Uterus (tissue), 4 donors: ENCODE data around the gene ACOX2. TPM values are rescaled to one million over a fixed set of nuclear protein-coding genes. Genes with fewer than 3 reads are reported as not detected.

Experiments used
- DNase-seq, 2 donors: peaks; one replicate each; pipeline ENCODE4 v3.0.0-alpha.2; 2019 to 2020
- H3K27ac ChIP-seq, 2 donors: fragments of 200-600 bp; sonication (generic); 1 replicate in 1 of 2; 2 replicates in 1 of 2; pipeline ENCODE4 v1.5.1; 2016 to 2018
- H3K27me3 ChIP-seq, 2 donors: fragments of 200-600 bp; sonication (generic); one replicate each; pipeline ENCODE4 v1.5.1; 2018 to 2019; ENCODE audit warnings: control low read depth in 1 of 2
- H3K36me3 ChIP-seq, 2 donors: fragments of 200-600 bp; sonication (generic); one replicate each; pipeline ENCODE4 v1.5.1; 2019; ENCODE audit warnings: control low read depth in 1 of 2
- H3K4me1 ChIP-seq, 2 donors: fragments of 200-600 bp; sonication (generic); one replicate each; pipeline ENCODE4 v1.5.1; 2018 to 2019; ENCODE audit warnings: control low read depth in 1 of 2
- H3K4me3 ChIP-seq, 2 donors: fragments of 200-600 bp; sonication (generic); 1 replicate in 1 of 2; 2 replicates in 1 of 2; pipeline ENCODE4 v1.5.1; 2018 to 2019; ENCODE audit warnings: mild to moderate bottlenecking in 1 of 2
- H3K9me3 ChIP-seq, 2 donors: fragments of 200-600 bp; sonication (generic); one replicate each; pipeline ENCODE4 v1.5.1; 2019; ENCODE audit warnings: control low read depth in 1 of 2
- CTCF ChIP-seq, 4 experiments: fragments of 200-600 bp in 2 of 4; fragments of 450-650 bp in 2 of 4; sonication (generic) in 2 of 4; IDR thresholded peaks; one replicate each; pipeline ENCODE4 v1.5.1; 2016 to 2019; ENCODE audit warnings: antibody characterized with exemption in 4 of 4, mild to moderate bottlenecking in 2 of 4, moderate library complexity in 1 of 4
- POLR2A ChIP-seq, 2 donors: fragments of 450-650 bp; IDR thresholded peaks; one replicate each; pipeline ENCODE4 v1.6.1; 2016; ENCODE audit warnings: antibody characterized with exemption in 2 of 2, mild to moderate bottlenecking in 1 of 2, moderate library complexity in 1 of 2
- intact Hi-C: fragments of 100-400 bp; cut with DNase I; formaldehyde crosslinking; loops from one replicate; pipeline ENCODE4 v1.15.1; 2023; ENCODE audit warnings: low total_unique reads
- total RNA-seq, 4 donors: library from RNA; depleted of rRNA in 3 of 4; stranded (reverse); fragments of >200 nt in 3 of 4; gene quantifications; one replicate each; pipeline versions ENCODE4 v1.1.0 to v1.2.4, GENCODE V29; 2014 to 2023
- donor health status: DM: yes; HTN: yes; CAD: no.

ACOX2 gene
- total RNA-seq, 4 donors from 2014 or later = 10.3 to 33.7 (median 23.6) TPM

- intact Hi-C loops = loop anchor here (10.0 kb wide), 1 partner anchor 68 kb away; no protein-coding TSS in a partner anchor
- Histone ChIP-seq H3K9me3 (no peaks in the 10 kb centered on the region), H3K4me1 (no peaks in the 10 kb centered on the region), H3K36me3 (no peaks in the 10 kb centered on the region), H3K27me3 (no peaks in the 10 kb centered on the region), H3K27ac (no peak overlapping the region), H3K4me3 (no peak overlapping the region)
- no peak for DNase-seq
- TF ChIP-seq POLR2A (IDR thresholded peaks at IDR 0.05) = no peak
- TF ChIP-seq CTCF (IDR thresholded peaks at IDR 0.05) = no peak
These were observed 29.6 kb upstream of the ACOX2 start for GRCh38 chr3:58566398-58567250.

- Histone ChIP-seq H3K27me3 (no peaks in the 10 kb centered on the region), H3K9me3 (no peaks in the 10 kb centered on the region), H3K36me3 (no peaks in the 10 kb centered on the region), H3K4me3 (no peak overlapping the region), H3K27ac (no peak overlapping the region), H3K4me1 (no peaks in the 10 kb centered on the region)
- no peak for DNase-seq
- no peak for TF ChIP-seq POLR2A (IDR thresholded peaks at IDR 0.05)
- no peak for TF ChIP-seq CTCF (IDR thresholded peaks at IDR 0.05)
- intact Hi-C loops = loop anchor here (10.0 kb wide), 1 partner anchor 69 kb away; no protein-coding TSS in a partner anchor
These were observed 28.8 kb upstream of the ACOX2 start for GRCh38 chr3:58565621-58566397.

GRCh38 chr3:58564456-58565160 is 27.6 kb upstream of the ACOX2 start:
- H3K36me3 ChIP-seq = no peaks in the 10 kb centered on the region
- H3K27ac ChIP-seq = no peak overlapping the region
- no peak for DNase-seq
- no peaks in the 10 kb centered on the region for H3K9me3 ChIP-seq
- no peaks in the 10 kb centered on the region for H3K27me3 ChIP-seq
- TF ChIP-seq POLR2A (IDR thresholded peaks at IDR 0.05) = no peak
- TF ChIP-seq CTCF (IDR thresholded peaks at IDR 0.05) = no peak
- H3K4me1 ChIP-seq = no peaks in the 10 kb centered on the region
- H3K4me3 ChIP-seq = no peak overlapping the region
- intact Hi-C loops = loop anchor here (10.0 kb wide), 1 partner anchor 70 kb away; no protein-coding TSS in a partner anchor

GRCh38 chr3:58564054-58564453 is 27.1 kb upstream of the ACOX2 start:
- no peaks in the 10 kb centered on the region for H3K9me3 ChIP-seq
- no peak overlapping the region for H3K4me3 ChIP-seq
- TF ChIP-seq CTCF (IDR thresholded peaks at IDR 0.05) (no peak), POLR2A (IDR thresholded peaks at IDR 0.05) (no peak)
- no peaks in the 10 kb centered on the region for H3K4me1 ChIP-seq
- intact Hi-C loops = loop anchor here (10.0 kb wide), 1 partner anchor 71 kb away; no protein-coding TSS in a partner anchor
- no peaks in the 10 kb centered on the region for H3K27me3 ChIP-seq
- no peak overlapping the region for H3K27ac ChIP-seq
- no peak for DNase-seq
- no peaks in the 10 kb centered on the region for H3K36me3 ChIP-seq
